ENCODE data around the gene VAV1. TPM values are rescaled to one million over a fixed set of nuclear protein-coding genes. Genes with fewer than 3 reads are reported as not detected.
A peak's percentile ranks its signal among the peaks of the same experiment; 100 is the strongest.

Gene VAV1
- total RNA-seq, 1 donor from 2014 or later, result not detected

DNA sequence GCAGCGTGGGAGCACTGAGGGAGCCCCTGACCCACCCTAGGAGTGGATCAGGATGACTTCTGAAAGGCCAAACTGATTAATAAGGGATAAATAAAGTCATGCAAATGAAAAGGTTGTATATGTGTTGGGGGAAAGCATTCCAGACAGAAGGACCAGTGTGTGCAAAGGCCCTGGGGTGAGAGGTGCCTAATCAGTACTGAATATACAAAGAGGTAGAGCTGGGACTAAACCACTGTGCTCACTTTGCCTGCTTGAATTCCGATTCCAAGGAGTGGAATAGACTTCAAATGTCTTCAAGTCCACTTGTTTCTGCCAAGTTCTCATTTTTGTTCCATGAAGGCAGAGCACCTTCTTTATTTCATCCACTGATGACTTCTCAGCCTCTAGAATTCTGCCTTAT, 82.2 kb downstream of the VAV1 start:
- no peak overlapping the region for H3K27ac Mint-ChIP-seq (ENCODE audit: unreplicated experiment)
- H3K4me1 Mint-ChIP-seq (ENCODE audit: low read depth, unreplicated experiment), result no peaks in the 10 kb centered on the region
- TF ChIP-seq CTCF (IDR thresholded peaks at IDR 0.05; ENCODE audit: partially characterized antibody, unreplicated experiment), result no peak
- peaks cover 4% of the 10 kb centered on the region for H3K27me3 Mint-ChIP-seq (ENCODE audit: unreplicated experiment)
- DNase-seq, result no peak
- no peaks in the 10 kb centered on the region for H3K36me3 Mint-ChIP-seq (ENCODE audit: unreplicated experiment)
- H3K4me3 Mint-ChIP-seq (ENCODE audit: unreplicated experiment), result no peak overlapping the region
- peaks cover 2% of the 10 kb centered on the region for H3K9me3 Mint-ChIP-seq (ENCODE audit: unreplicated experiment)

DNA sequence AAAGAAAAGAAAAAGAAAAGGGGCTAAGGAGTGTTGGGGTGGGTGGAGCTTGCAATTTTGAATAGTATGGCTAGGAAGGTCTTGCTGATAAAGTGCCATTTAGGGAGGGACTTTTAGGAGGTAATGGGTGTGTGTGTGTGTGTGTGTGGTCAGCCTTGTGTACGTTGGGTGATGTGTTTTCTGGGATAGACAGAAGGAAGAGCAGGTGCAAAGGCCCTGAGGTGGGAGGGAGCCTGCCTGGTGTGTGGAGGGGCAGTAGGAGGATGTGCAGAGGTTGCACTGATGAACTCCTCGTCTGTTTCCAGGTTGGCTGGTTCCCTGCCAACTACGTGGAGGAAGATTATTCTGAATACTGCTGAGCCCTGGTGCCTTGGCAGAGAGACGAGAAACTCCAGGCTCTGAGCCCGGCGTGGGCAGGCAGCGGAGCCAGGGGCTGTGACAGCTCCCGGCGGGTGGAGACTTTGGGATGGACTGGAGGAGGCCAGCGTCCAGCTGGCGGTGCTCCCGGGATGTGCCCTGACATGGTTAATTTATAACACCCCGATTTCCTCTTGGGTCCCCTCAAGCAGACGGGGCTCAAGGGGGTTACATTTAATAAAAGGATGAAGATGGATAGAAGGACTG, 84.4 kb downstream of the VAV1 start:
- Mint-ChIP-seq H3K27ac (ENCODE audit: unreplicated experiment) (no peak overlapping the region), H3K4me3 (ENCODE audit: unreplicated experiment) (no peak overlapping the region), H3K27me3 (ENCODE audit: unreplicated experiment) (peaks cover 7% of the 10 kb centered on the region), H3K9me3 (ENCODE audit: unreplicated experiment) (peaks cover 2% of the 10 kb centered on the region), H3K36me3 (ENCODE audit: unreplicated experiment) (no peaks in the 10 kb centered on the region), H3K4me1 (ENCODE audit: low read depth, unreplicated experiment) (no peaks in the 10 kb centered on the region)
- no peak for TF ChIP-seq CTCF (IDR thresholded peaks at IDR 0.05; ENCODE audit: partially characterized antibody, unreplicated experiment)
- no peak for DNase-seq

- Mint-ChIP-seq H3K4me3 (ENCODE audit: unreplicated experiment) (no peak overlapping the region), H3K9me3 (ENCODE audit: unreplicated experiment) (peaks cover 4% of the 10 kb centered on the region), H3K4me1 (ENCODE audit: low read depth, unreplicated experiment) (peaks cover 3% of the 10 kb centered on the region), H3K27me3 (ENCODE audit: unreplicated experiment) (peaks cover 7% of the 10 kb centered on the region), H3K27ac (ENCODE audit: unreplicated experiment) (no peak overlapping the region), H3K36me3 (ENCODE audit: unreplicated experiment) (no peaks in the 10 kb centered on the region)
- DNase-seq, result no peak
- no peak for TF ChIP-seq CTCF (IDR thresholded peaks at IDR 0.05; ENCODE audit: partially characterized antibody, unreplicated experiment)
Measured at GRCh38 chr19:6861683-6862286, 89.3 kb downstream of the VAV1 start.

DNA sequence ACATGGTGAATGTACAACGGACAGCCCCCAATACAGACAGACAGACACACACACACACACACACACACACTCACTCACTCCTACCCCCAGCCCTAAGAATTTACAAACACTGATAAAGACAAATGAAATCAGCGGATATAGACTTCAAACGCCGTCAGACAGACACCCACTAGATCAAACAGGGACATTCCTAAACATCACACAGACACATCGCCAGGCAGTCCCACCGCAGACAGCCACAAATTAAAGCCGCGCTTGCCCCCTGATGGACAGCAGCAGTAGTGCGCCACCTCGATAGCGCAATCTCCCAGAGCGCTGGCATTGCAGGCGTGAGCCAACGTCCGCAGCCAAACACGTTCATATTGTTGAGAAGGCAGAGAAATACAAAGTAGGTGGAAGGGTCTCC, 90.2 kb downstream of the VAV1 start:
- peak; percentile 88 for DNase-seq
- Mint-ChIP-seq H3K36me3 (ENCODE audit: unreplicated experiment) (no peaks in the 10 kb centered on the region), H3K9me3 (ENCODE audit: unreplicated experiment) (peaks cover 4% of the 10 kb centered on the region), H3K4me3 (ENCODE audit: unreplicated experiment) (peak overlapping the region; percentile 69), H3K27me3 (ENCODE audit: unreplicated experiment) (peaks cover 4% of the 10 kb centered on the region), H3K27ac (ENCODE audit: unreplicated experiment) (no peak overlapping the region), H3K4me1 (ENCODE audit: low read depth, unreplicated experiment) (peaks cover 3% of the 10 kb centered on the region)
- peak; percentile 81 for TF ChIP-seq CTCF (IDR thresholded peaks at IDR 0.05; ENCODE audit: partially characterized antibody, unreplicated experiment)

DNA sequence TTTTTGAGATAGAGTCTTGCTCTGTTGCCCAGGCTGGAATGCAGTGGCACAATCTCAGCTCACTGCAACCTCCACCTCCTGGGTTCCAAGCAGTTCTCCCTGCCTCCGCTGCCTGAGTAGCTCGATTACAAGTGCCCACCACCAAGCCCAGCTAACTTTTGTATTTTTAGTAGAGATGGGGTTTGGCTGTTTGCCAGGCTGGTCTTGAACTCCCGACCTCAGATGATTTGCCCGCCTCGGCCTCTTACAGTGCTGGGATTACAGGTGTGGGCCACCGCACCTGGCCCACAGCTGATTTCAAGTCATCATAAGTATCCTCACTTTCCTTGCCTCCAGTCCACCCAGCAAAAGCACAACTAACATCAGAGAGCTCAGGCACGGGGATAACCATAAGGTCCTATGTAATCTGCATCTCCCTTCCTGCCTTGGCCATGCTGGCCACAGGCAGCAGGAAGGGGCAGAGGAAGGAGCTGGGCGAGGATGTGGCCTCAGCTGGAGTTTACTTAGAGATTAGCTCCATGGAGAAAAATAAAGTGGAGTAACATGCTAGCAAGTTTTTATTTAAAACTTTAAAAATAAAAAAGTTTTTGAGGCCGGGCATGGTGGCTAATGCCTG, 91.9 kb downstream of the VAV1 start:
- no peak for TF ChIP-seq CTCF (IDR thresholded peaks at IDR 0.05; ENCODE audit: partially characterized antibody, unreplicated experiment)
- Mint-ChIP-seq H3K27me3 (ENCODE audit: unreplicated experiment) (peaks cover 4% of the 10 kb centered on the region), H3K4me1 (ENCODE audit: low read depth, unreplicated experiment) (peaks cover 3% of the 10 kb centered on the region), H3K4me3 (ENCODE audit: unreplicated experiment) (no peak overlapping the region), H3K36me3 (ENCODE audit: unreplicated experiment) (no peaks in the 10 kb centered on the region), H3K9me3 (ENCODE audit: unreplicated experiment) (peaks cover 4% of the 10 kb centered on the region), H3K27ac (ENCODE audit: unreplicated experiment) (no peak overlapping the region)
- no peak for DNase-seq
